H1 (cell line): ENCODE measurements around the gene BTBD18. TPM values are rescaled to one million over a fixed set of nuclear protein-coding genes. Genes with fewer than 3 reads are reported as not detected.
A peak's percentile ranks its signal among the peaks of the same experiment; 100 is the strongest.

Experiments used
- CTCF ChIA-PET: fragments of 300-600 bp; sonication (Branson Sonifier 250); formaldehyde crosslinking; loops from one replicate; lab custom pipeline; 2021; ENCODE audit not compliant: partially characterized antibody; lab: Charles Lee
- POLR2A ChIA-PET: fragments of 300-600 bp; sonication (Branson Sonifier 250); formaldehyde crosslinking; loops from one replicate; lab custom pipeline; 2021; ENCODE audit warnings: inconsistent platforms; ENCODE audit not compliant: partially characterized antibody; lab: Charles Lee
- DNase-seq, 2 experiments: peaks; one replicate each; pipeline versions ENCODE4 v3.0.0 to v3.0.0-alpha.2; 2010 to 2022; ENCODE audit warnings: low spot score in 2 of 2, low read depth in 1 of 2, mixed read lengths in 1 of 2
- FAIRE-seq: peaks from 2 replicates; lab custom pipeline; 2011; peaks lifted over from hg19 to GRCh38; lab: Jason Lieb, UNC
- H2AFZ ChIP-seq: 2 replicates; pipeline ENCODE4 v1.8.1; 2012; ENCODE audit warnings: low read length, inconsistent platforms
- H2AK5ac ChIP-seq: 2 replicates; pipeline ENCODE4 v1.6.1; 2013; ENCODE audit warnings: low read depth, low read length
- H2BK120ac ChIP-seq: replicated peaks from 2 replicates; pipeline ENCODE3; 2013; ENCODE audit warnings: low read depth, low read length, inconsistent platforms
- H2BK12ac ChIP-seq: 2 replicates; pipeline ENCODE4 v1.6.1; 2013; ENCODE audit warnings: low read depth, low read length
- H2BK15ac ChIP-seq: 2 replicates; pipeline ENCODE4 v1.6.1; 2013; ENCODE audit warnings: low read length
- H2BK20ac ChIP-seq: 2 replicates; pipeline ENCODE4 v1.6.1; 2013; ENCODE audit warnings: low read length
- H2BK5ac ChIP-seq: 2 replicates; pipeline ENCODE4 v1.6.1; 2013; ENCODE audit warnings: low read depth, low read length
- H3K14ac ChIP-seq: 2 replicates; pipeline ENCODE4 v1.6.1; 2013; ENCODE audit warnings: inconsistent platforms; ENCODE audit not compliant: insufficient read length
- H3K18ac ChIP-seq: 2 replicates; pipeline ENCODE4 v1.6.1; 2013; ENCODE audit warnings: low read length; ENCODE audit errors: extremely low read depth
- H3K23ac ChIP-seq: 2 replicates; pipeline ENCODE4 v1.6.1; 2013; ENCODE audit warnings: inconsistent platforms; ENCODE audit not compliant: insufficient read length
- H3K23me2 ChIP-seq: 2 replicates; pipeline ENCODE4 v1.6.1; 2013; ENCODE audit warnings: low read depth, low read length
- H3K27ac ChIP-seq: 2 replicates; pipeline ENCODE4 v1.6.1; 2011; ENCODE audit warnings: low read depth, low read length, inconsistent platforms
- H3K27me3 ChIP-seq, 4 experiments: replicated peaks in 1 of 4; 1 replicate in 1 of 4; 2 replicates in 3 of 4; pipeline versions ENCODE4 v1.6.1 to v1.8.1; 2011 to 2013; ENCODE audit warnings: low read length in 3 of 4, mild to moderate bottlenecking in 3 of 4, inconsistent platforms in 2 of 4, mixed read lengths in 2 of 4, moderate library complexity in 1 of 4; ENCODE audit not compliant: control insufficient read depth in 3 of 4, insufficient read depth in 3 of 4; ENCODE audit errors: extremely low read depth in 1 of 4
- H3K36me3 ChIP-seq, 4 experiments: 2 replicates each; pipeline versions ENCODE4 v1.6.1 to v1.8.1; 2011 to 2013; ENCODE audit warnings: mild to moderate bottlenecking in 4 of 4, low read length in 3 of 4, moderate library complexity in 2 of 4, control low read depth in 1 of 4, inconsistent platforms in 1 of 4; ENCODE audit not compliant: insufficient read depth in 4 of 4, control insufficient read depth in 2 of 4
- H3K4ac ChIP-seq: replicated peaks from 2 replicates; pipeline ENCODE3; 2013; ENCODE audit warnings: low read length, low read depth, mixed read lengths, inconsistent platforms; ENCODE audit not compliant: insufficient read length
- H3K4me1 ChIP-seq, 4 experiments: replicated peaks in 1 of 4; 1 replicate in 1 of 4; 2 replicates in 3 of 4; pipeline versions ENCODE4 v1.6.1 to v1.8.1; 2011 to 2013; ENCODE audit warnings: low read length in 3 of 4, inconsistent platforms in 2 of 4, mixed read lengths in 1 of 4; ENCODE audit not compliant: insufficient read depth in 4 of 4, control insufficient read depth in 3 of 4
- H3K4me2 ChIP-seq, 2 experiments: 2 replicates each; pipeline versions ENCODE4 v1.6.1 to v1.8.1; 2011 to 2013; ENCODE audit warnings: low read depth in 2 of 2, low read length in 2 of 2, control low read depth in 1 of 2, inconsistent platforms in 1 of 2, mild to moderate bottlenecking in 1 of 2; ENCODE audit not compliant: insufficient read depth in 1 of 2
- H3K4me3 ChIP-seq, 4 experiments: fragments of 200-600, 300-600 bp in 1 of 4; sonication (generic), shearing (Covaris generic), sonication (Bioruptor Twin) in 1 of 4; 2 replicates each; pipeline versions ENCODE4 v1.5.1 to v1.8.1; 2011 to 2016; ENCODE audit warnings: low read length in 4 of 4, low read depth in 3 of 4, control low read depth in 2 of 4, inconsistent platforms in 2 of 4, mild to moderate bottlenecking in 2 of 4, mixed read lengths in 1 of 4, moderate library complexity in 1 of 4; ENCODE audit not compliant: insufficient read depth in 2 of 4; ENCODE audit errors: extremely low read depth in 1 of 4
- H3K56ac ChIP-seq: replicated peaks from 2 replicates; pipeline ENCODE3; 2013; ENCODE audit warnings: low read depth, mild to moderate bottlenecking, mixed read lengths, low read length, inconsistent platforms; ENCODE audit not compliant: insufficient read length
- H3K79me1 ChIP-seq: 2 replicates; pipeline ENCODE4 v1.6.1; 2013; ENCODE audit warnings: low read depth, low read length, control low read depth
- H3K79me2 ChIP-seq, 2 experiments: 2 replicates each; pipeline versions ENCODE4 v1.6.1 to v1.8.1; 2012 to 2013; ENCODE audit warnings: low read length in 2 of 2, mild to moderate bottlenecking in 2 of 2, inconsistent platforms in 1 of 2; ENCODE audit not compliant: insufficient read depth in 2 of 2, control insufficient read depth in 1 of 2
- H3K9ac ChIP-seq, 4 experiments: replicated peaks in 1 of 4; 1 replicate in 1 of 4; 2 replicates in 3 of 4; pipeline versions ENCODE4 v1.6.1 to v1.8.1; 2011 to 2013; ENCODE audit warnings: low read depth in 3 of 4, low read length in 3 of 4, control low read depth in 2 of 4, mild to moderate bottlenecking in 2 of 4, moderate library complexity in 2 of 4, inconsistent platforms in 1 of 4; ENCODE audit errors: extremely low read depth in 1 of 4
- H3K9me3 ChIP-seq, 2 experiments: 2 replicates each; pipeline versions ENCODE4 v1.6.1 to v1.8.1; 2012 to 2013; ENCODE audit warnings: mild to moderate bottlenecking in 2 of 2, moderate library complexity in 2 of 2, control low read depth in 1 of 2, inconsistent platforms in 1 of 2, low read depth in 1 of 2, low read length in 1 of 2, mixed read lengths in 1 of 2; ENCODE audit not compliant: insufficient read depth in 2 of 2
- H4K20me1 ChIP-seq, 2 experiments: replicated peaks in 1 of 2; 2 replicates each; pipeline versions ENCODE3 to v1.8.1; 2011 to 2013; ENCODE audit warnings: inconsistent platforms in 2 of 2, low read length in 2 of 2, mild to moderate bottlenecking in 1 of 2; ENCODE audit not compliant: insufficient read depth in 2 of 2, control insufficient read depth in 1 of 2
- H4K5ac ChIP-seq: 2 replicates; pipeline ENCODE4 v1.6.1; 2013; ENCODE audit warnings: low read length, low read depth, mixed read lengths, inconsistent platforms; ENCODE audit not compliant: insufficient read length
- H4K8ac ChIP-seq: 2 replicates; pipeline ENCODE4 v1.8.0; 2013; ENCODE audit warnings: mild to moderate bottlenecking, moderate library complexity, low read length, inconsistent platforms; ENCODE audit not compliant: insufficient read depth; ENCODE audit errors: extremely low read depth
- H4K91ac ChIP-seq: replicated peaks from 2 replicates; pipeline ENCODE3; 2013; ENCODE audit warnings: low read length, mixed read lengths, inconsistent platforms; ENCODE audit not compliant: insufficient read length
- ATF3 ChIP-seq: IDR thresholded peaks from 2 replicates; pipeline ENCODE4 v1.6.1; 2011; ENCODE audit warnings: low read depth, mild to moderate bottlenecking, low read length; ENCODE audit not compliant: insufficient read depth
- CEBPB ChIP-seq: IDR thresholded peaks from 2 replicates; pipeline ENCODE4 v1.6.1; 2012; ENCODE audit warnings: low read depth, low read length
- EP300 ChIP-seq, 2 experiments: IDR thresholded peaks; 1 replicate in 1 of 2; 2 replicates in 1 of 2; pipeline ENCODE4 v1.6.1; 2011 to 2012; ENCODE audit warnings: low read depth in 2 of 2, low read length in 2 of 2, mild to moderate bottlenecking in 2 of 2, borderline replicate concordance in 1 of 2, inconsistent platforms in 1 of 2, moderate library complexity in 1 of 2
- HDAC6 ChIP-seq: IDR thresholded peaks from one replicate; pipeline ENCODE4 v1.7.1; 2012; ENCODE audit warnings: low read depth, mild to moderate bottlenecking, inconsistent platforms, low read length, moderate library complexity
- JUND ChIP-seq: IDR thresholded peaks from 2 replicates; pipeline ENCODE4 v1.6.1; 2011; ENCODE audit warnings: mild to moderate bottlenecking, improper control_type of control experiment, low read length
- NANOG ChIP-seq: IDR thresholded peaks from 2 replicates; pipeline ENCODE4 v1.6.1; 2011; ENCODE audit warnings: low read length, low read depth, mild to moderate bottlenecking, inconsistent platforms; ENCODE audit not compliant: insufficient read depth, poor library complexity, severe bottlenecking
- PHF8 ChIP-seq: fragments of 200-600 bp; sonication (generic); conservative IDR thresholded peaks from 2 replicates; pipeline ENCODE4 v1.7.1; 2012; ENCODE audit warnings: low read depth, mild to moderate bottlenecking, inconsistent platforms, low read length, moderate library complexity
- POLR2A ChIP-seq, 2 experiments: IDR thresholded peaks; 1 replicate in 1 of 2; 2 replicates in 1 of 2; pipeline ENCODE4 v1.6.1; 2011; ENCODE audit warnings: low read depth in 2 of 2, low read length in 2 of 2, mild to moderate bottlenecking in 2 of 2; ENCODE audit errors: control extremely low read depth in 1 of 2
- RAD21 ChIP-seq, 2 experiments: IDR thresholded peaks in 1 of 2; conservative IDR thresholded peaks in 1 of 2; 2 replicates each; pipeline ENCODE4 v1.6.1; 2011; ENCODE audit warnings: low read depth in 2 of 2, low read length in 2 of 2, improper control_type of control experiment in 1 of 2, inconsistent platforms in 1 of 2, mild to moderate bottlenecking in 1 of 2, moderate library complexity in 1 of 2
- TCF12 ChIP-seq: IDR thresholded peaks from 2 replicates; pipeline ENCODE4 v1.6.1; 2011; ENCODE audit warnings: low read depth, mild to moderate bottlenecking, low read length
- USF2 ChIP-seq: IDR thresholded peaks from 2 replicates; pipeline ENCODE4 v1.6.1; 2011; ENCODE audit warnings: low read length, improper control_type of control experiment
- WGBS, 2 experiments: shearing (Covaris generic) in 1 of 2; methylation state at CpG; one replicate each; pipeline versions ENCODE4 v1.1.6 to v1.1.7; 2013 to 2015; ENCODE audit warnings: low lambda C conversion rate in 2 of 2, mixed read lengths in 2 of 2, inconsistent platforms in 1 of 2, low coverage in 1 of 2, missing lambda C conversion rate in 1 of 2; ENCODE audit not compliant: insufficient replicate concordance in 2 of 2, insufficient coverage in 1 of 2, insufficient read length in 1 of 2; ENCODE audit errors: extremely low coverage in 1 of 2, missing lambda C conversion rate in 1 of 2; 5-methylcytosine and 5-hydroxymethylcytosine counted together
- polyA plus RNA-seq, 7 experiments: library from polyadenylated mRNA; depleted of rRNA in 3 of 7; stranded (reverse) in 5 of 7; unstranded in 2 of 7; fragments of >200 nt in 5 of 7; fragments of 200-250 nt in 2 of 7; gene quantifications; 1 replicate in 5 of 7; 2 replicates in 1 of 7; 4 replicates in 1 of 7; pipeline versions ENCODE4 v1.2.1 to v1.2.3, GENCODE V29; 2011 to 2013; ENCODE audit warnings: missing spikeins in 2 of 7, mixed read lengths in 2 of 7
- total RNA-seq: library from RNA; stranded (reverse); fragmentation: NEBNext Ultra II Directional; extraction: Animal tissue kit (Norgen Biotek cat#: 25700); gene quantifications from 2 replicates; pipeline ENCODE4 v1.2.1, GENCODE V29; 2021

BTBD18 gene
- total and polyA plus RNA-seq, 2 of the 8 experiments (the other 6 are each of a cell fraction or from before 2014, with no cell fraction given) = 0.03 TPM; not detected in 1

- Histone ChIP-seq H3K79me1 (peaks cover 12% of the 10 kb centered on the region), H4K91ac (no peak overlapping the region), H4K8ac (no peak overlapping the region), H3K36me3 (peaks cover 9 to 31% (median 22%) of the 10 kb centered on the region in 4 experiments), H3K79me2 (peaks cover 3 to 86% of the 10 kb centered on the region in 2 experiments; a peak in 3 of 4 replicates), H3K27ac (no peak overlapping the region), H2BK12ac (no peak overlapping the region), H3K4me1 (peaks cover 0 to 9% (median 3%) of the 10 kb centered on the region in 4 experiments; a peak in 3 of 7 replicates), H2BK15ac (no peak overlapping the region), H2BK5ac (0 out of 2 replicates have a peak overlapping the region, but pooled peaks have one; percentile 42), H3K23me2 (no peaks in the 10 kb centered on the region), H3K9me3 (no peaks in the 10 kb centered on the region), H3K18ac (no peak overlapping the region), H4K20me1 (peaks cover 3 to 5% of the 10 kb centered on the region in 2 experiments), H2AK5ac (no peak overlapping the region), H3K4me2 (no peak overlapping the region), H3K14ac (no peak overlapping the region), H3K23ac (no peak overlapping the region), H3K4ac (no peak overlapping the region), H2AFZ (no peak overlapping the region), H2BK120ac (no peak overlapping the region), H2BK20ac (no peak overlapping the region), H3K9ac (no peak overlapping the region), H3K56ac (no peak overlapping the region), H4K5ac (no peak overlapping the region), H3K27me3 (no peaks in the 10 kb centered on the region), H3K4me3 (no peak overlapping the region)
- no peak for FAIRE-seq
- ChIA-PET CTCF (interaction anchor here (0.7 to 2.0 kb wide), 5 partner anchors 9 to 265 kb away, joined by 3 to 12 read pairs (median 3); partner anchors contain the start of gene BTBD18), POLR2A (interaction anchor here (0.7 to 3.0 kb wide), 5 partner anchors 8 to 55 kb away, joined by 3 to 14 read pairs (median 7); partner anchors contain the start of gene CTNND1)
- DNase-seq = no peak
- WGBS, 2 experiments = 97% methylated on average over 7 of the region's 7 CpGs; no CpG with 5 or more reads in 1 of the 2 experiments
- no peak for TF ChIP-seq NANOG
- TF ChIP-seq JUND = no peak
- no peak for TF ChIP-seq TCF12
- TF ChIP-seq ATF3 = no peak
- TF ChIP-seq USF2 = no peak
- no peak for TF ChIP-seq HDAC6
- TF ChIP-seq PHF8 = no peak
- no peak for TF ChIP-seq EP300 (IDR thresholded peaks at IDR 0.05; ENCODE audit: borderline replicate concordance in 1 of 2, low read depth in 2 of 2, low read length in 2 of 2)
- no peak for TF ChIP-seq POLR2A (IDR thresholded peaks at IDR 0.05; ENCODE audit: control extremely low read depth in 1 of 2, low read depth in 2 of 2, low read length in 2 of 2)
- no peak for TF ChIP-seq CEBPB
- TF ChIP-seq RAD21 (IDR thresholded peaks at IDR 0.05 in 1 of 2, conservative IDR thresholded peaks at IDR 0.05 in 1 of 2; ENCODE audit: low read depth in 2 of 2, low read length in 2 of 2) = no peak
Observed at GRCh38 chr11:57792060-57792541, 40.5 kb upstream of the BTBD18 start.
